ENCODE results near the gene PARP1. TPM values are rescaled to one million over a fixed set of nuclear protein-coding genes. Genes with fewer than 3 reads are reported as not detected.
"Not testable (repeated sequence)": the region's sequence is repeated elsewhere in the genome, so short reads cannot be mapped to it uniquely, and the experiment has no call there.

Gene PARP1
- total RNA-seq, 1 donor from 2014 or later: 87.1 TPM

DNA sequence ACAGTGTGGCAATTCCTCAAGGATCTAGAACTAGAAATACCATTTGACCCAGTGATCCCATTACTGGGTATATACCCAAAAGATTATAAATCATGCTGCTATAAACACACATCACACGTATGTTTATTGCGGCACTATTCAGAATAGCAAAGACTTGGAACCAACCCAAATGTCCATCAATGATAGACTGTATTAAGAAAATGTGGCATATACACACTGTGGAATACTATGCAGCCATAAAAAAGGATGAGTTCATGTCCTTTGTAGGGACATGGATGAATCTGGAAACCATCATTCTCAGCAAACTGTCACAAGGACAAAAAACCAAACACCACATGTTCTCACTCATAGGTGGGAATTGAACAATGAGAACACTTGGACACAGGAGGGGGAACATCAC, 24.0 kb upstream of the PARP1 start:
- DNase-seq (ENCODE audit: low spot score); intact Hi-C loops (cut with DNase I): not testable (repeated sequence)

DNA sequence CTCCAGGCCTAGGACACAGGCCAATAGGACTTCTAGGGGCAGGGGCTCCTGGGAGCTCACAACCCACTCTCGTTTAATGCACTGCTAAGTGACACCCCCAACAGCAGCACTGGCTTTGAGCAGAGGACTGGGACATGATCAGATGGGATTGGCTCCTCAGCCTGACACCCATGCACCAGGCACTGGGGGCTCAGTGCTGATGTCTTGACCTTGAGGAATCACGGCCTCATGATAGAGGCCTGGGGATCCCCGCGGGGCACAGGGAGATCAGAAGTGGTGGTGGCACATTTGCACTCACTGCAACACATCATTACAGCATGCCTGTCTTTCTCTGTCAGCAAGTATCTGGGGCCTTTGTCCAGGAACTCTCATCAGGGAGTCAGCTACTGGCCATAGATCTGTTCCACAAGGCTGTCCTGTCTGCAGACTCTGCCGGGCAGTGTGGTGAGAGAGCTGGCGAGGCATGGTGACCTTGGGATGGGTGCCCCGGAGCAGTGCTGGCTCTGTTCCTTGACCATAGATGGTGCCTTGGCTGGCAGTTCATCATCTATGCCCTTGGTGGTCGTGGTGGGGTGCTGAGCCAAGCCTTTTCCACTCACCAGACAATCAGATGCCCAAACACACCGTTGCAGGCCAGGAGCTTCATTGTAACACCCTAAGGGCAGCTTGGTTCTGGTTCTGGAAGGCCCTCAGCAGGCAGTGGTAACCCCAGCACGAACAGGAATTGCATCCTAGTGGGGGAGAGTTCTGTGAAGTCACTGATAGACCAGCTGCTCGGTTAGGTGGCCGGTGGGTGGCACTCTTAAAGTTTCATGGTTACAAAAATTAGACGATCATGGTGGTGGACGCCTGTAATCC, 22.2 kb upstream of the PARP1 start:
- DNase-seq (ENCODE audit: low spot score): no peak
- intact Hi-C loops (cut with DNase I): loop anchor here (10.0 kb wide), 1 partner anchor 395 kb away; no protein-coding TSS in a partner anchor

DNA sequence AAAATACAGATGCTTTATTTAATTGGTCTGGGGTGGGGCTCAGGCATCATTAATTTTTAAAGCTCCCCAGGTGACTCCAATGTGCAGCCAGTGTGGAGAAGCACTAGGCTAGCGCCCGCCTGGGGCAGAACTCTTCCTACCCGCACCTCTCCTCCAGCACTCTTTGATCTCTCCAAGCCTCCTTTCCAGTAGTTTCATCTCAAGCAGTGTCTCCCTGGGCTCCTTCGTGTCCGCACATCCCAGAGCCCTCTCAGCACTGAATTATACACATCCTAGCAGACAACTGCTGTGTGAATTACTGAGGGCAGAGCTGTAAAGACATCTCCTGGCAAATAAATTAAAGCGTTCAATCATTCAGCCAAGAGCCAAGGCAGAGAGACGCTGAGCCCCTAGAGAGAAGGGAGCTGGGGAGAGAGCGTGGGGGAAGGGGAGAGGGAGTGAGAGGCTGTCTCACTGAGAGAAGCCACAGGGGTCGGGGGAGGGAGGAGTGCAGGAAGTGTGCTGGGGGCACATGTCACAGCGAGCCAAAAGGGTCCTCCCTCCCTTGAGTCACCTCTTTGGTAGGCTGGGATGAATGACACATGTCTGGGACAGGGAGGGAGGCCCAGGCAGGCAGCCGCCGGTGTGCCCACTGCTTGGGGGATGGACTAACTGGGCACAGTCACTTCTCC, 21.0 kb upstream of the PARP1 start:
- intact Hi-C loops (cut with DNase I): loop anchor here (10.0 kb wide), 1 partner anchor 396 kb away; no protein-coding TSS in a partner anchor
- DNase-seq (ENCODE audit: low spot score): no peak

DNA sequence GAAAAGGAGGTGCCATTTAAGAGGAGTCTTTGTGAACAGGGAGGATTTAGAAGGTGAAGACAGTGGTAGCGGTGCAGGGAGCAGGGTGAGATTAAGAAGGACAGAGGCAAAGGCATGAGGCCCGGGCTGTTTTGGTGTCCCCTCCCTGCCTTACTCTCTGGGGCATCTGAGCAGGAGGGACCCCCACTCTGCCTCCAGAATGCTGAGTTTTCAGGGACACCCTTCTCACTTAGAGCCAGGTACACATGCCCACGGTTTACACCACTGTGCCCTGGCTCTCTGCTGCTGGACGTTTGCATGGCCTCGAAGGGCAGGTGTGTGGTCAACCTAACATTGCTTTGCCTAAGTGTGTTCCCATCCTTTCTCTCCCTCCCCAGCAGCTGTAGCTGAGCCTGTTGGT, 20.5 kb upstream of the PARP1 start:
- intact Hi-C loops (cut with DNase I): loop anchor here (10.0 kb wide), 1 partner anchor 396 kb away; no protein-coding TSS in a partner anchor
- DNase-seq (ENCODE audit: low spot score): no peak

DNA sequence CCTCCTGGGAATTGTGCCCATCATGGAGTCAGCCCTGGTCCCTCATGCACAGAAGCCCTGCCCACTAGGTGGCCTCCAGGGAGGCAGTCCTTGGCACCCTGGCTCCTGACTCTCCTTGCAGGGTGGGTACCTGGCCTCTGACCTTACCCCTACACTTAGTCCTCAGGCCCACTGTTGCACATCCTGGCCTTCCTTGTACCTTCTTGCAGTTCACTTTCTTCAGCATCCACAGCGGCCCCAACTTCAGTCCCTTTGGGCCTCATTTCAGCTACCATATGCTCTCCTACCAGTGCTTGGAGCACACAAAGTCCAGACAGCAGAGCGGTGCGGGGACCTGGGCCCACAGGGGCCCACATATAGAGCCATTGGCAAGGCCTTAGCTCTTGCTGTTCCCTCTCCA, 19.2 kb upstream of the PARP1 start:
- DNase-seq (ENCODE audit: low spot score): no peak
- intact Hi-C loops (cut with DNase I): loop anchor here (10.0 kb wide), 1 partner anchor 398 kb away; no protein-coding TSS in a partner anchor

DNA sequence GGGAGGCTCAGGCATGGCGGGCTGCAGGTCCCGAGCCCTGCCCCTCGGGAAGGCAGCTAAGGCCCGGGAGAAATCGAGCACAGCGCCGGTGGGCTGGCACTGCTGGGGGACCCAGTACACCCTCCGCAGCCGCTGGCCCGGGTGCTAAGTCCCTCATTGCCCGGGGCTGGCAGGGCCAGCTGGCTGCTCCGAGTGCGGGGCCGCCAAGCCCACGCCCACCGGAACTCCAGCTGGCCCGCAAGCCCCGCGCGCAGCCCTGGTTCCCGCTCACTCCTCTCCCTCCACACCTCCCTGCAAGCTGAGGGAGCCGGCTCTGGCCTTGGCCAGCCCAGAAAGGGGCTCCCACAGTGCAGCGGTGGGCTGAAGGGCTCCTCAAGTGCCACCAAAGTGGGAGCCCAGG, 18.5 kb upstream of the PARP1 start:
- DNase-seq (ENCODE audit: low spot score): not testable (repeated sequence)
- intact Hi-C loops (cut with DNase I): loop anchor here (10.0 kb wide), 1 partner anchor 398 kb away; no protein-coding TSS in a partner anchor

DNA sequence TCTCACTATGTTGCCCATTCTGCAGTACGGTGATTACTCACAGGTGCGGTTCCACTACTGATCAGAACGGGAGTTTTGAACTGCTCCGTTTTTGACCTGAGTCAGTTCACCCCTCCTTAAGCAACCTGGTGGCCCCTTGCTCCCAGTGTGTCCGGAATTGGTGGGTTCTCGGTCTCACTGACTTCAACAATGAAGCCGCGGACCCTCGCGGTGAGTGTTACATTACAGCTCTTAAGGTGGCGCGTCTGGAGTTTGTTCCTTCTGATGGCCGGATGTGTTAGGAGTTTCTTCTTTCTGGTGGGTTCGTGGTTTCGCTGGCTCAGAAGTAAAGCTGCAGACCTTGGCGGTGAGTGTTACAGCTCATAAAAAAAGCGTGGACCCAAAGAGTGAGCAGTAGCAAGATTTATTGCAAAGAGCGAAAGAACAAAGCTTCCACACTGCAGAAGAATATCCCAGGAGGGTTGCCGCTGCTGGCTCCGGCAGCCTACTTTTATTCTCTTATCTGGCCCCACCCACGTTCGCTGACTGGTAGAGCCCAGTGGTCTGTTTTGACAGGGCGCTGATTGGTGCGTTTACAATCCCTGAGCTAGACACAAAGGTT, 17.6 kb upstream of the PARP1 start:
- intact Hi-C loops (cut with DNase I): loop anchor here (10.0 kb wide), 1 partner anchor 399 kb away; no protein-coding TSS in a partner anchor

DNA sequence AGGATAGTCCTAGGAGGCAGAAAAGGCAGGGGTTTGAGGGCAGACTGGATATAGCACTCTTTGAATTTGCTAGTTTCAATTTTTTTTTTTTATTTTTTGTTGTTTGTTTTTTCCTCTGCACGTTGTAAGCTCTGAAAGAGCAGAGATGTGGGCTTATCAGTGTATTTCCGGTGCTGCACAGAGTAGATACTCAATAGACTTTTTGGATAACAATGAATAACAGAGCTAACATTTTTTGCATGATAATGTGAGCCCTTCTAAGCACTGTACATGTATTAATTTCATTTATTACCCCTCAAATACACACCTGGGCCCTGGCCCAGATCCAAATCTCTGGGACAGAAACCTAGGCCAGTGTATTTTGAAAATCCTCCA, 17.1 kb upstream of the PARP1 start:
- no peak for DNase-seq (ENCODE audit: low spot score)
- intact Hi-C loops (cut with DNase I): loop anchor here (10.0 kb wide), 1 partner anchor 400 kb away; no protein-coding TSS in a partner anchor

More for the DNA sequence above, 17.6 kb upstream of the PARP1 start:
- DNase-seq (ENCODE audit: low spot score): no peak

DNA sequence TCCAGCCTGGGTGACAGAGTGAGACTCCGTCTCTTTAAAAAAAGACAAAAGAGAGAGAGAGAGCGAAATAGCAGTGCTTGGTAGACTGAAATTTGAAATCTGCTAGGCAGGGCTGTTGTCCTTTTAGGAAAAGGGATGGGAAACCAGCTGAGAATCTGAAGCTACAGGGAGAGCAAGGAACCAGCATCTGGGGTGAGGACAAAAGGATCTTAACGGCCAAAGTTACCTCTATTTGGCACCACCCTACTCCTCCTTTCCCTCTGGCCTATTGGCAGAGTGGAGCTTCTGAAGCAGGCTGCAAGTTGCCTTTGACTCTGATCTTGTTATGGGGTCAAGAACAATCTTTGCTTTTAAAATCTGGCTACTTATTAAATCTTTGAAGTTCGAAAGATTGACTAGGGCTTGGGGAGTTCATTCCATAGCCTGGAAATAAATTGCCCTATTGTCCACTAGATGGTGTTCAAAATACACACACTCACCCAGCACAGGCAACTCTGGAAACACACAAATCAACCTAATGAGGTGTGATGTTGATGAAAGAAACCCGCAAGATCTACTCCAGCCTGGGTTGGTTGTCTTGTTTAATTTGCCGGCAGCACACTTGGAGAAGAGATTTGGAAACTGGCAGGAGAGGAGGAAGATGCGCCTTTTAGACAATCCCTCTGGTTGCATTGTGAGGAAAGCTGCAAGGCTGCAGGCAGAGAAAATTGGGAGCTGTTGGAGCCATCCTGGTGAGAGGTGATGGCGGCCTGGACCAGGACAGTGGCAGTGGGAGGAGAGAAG, 16.5 kb upstream of the PARP1 start:
- no peak for DNase-seq (ENCODE audit: low spot score)
- intact Hi-C loops (cut with DNase I): loop anchor here (5.0 to 10.0 kb wide), 3 partner anchors 108 to 400 kb away; no protein-coding TSS in a partner anchor

DNA sequence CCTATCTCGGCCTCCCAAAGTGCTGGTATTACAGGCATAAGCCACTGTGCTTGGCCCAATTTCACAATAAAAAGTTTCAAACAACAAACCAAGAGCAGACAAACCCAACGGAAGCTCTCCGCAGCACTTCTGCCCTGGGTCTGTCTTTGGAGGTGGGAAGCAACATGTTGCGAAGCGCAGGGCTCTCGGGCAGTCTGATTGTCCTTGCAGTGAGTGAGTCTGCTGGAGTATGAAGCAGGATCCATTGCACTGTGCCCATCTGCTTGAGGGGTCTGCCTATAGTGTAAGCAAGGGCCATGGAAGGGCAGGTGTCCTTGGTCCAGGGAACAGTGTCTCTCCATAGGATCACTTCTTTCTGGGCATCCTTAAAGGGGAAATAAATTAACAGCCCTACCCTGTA, 14.6 kb upstream of the PARP1 start:
- no peak for DNase-seq (ENCODE audit: low spot score)

DNA sequence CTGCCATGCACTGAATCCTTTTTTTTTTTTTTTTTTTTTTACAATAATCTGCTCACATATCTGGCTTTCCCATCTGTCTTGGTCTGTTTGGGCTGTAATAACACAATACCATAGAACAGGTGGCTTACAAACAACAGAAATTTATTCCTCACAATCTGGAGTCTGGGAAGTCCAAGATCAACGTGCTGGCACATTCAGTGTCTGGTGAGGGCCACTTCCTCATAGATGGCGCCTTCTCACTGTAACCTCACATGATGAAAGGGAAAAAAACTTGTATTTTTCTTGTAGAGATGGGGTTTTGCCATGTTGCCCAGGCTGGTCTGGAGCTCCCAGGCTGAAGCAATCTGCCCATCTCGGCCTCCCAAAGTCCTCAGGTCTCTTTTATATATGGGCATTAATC, 13.0 kb upstream of the PARP1 start:
- intact Hi-C loops (cut with DNase I): loop anchor here (5.0 to 10.0 kb wide), 3 partner anchors 111 to 404 kb away; no protein-coding TSS in a partner anchor
- DNase-seq (ENCODE audit: low spot score): no peak

More for the DNA sequence above, 14.6 kb upstream of the PARP1 start:
- intact Hi-C loops (cut with DNase I): loop anchor here (5.0 to 10.0 kb wide), 3 partner anchors 110 to 402 kb away; no protein-coding TSS in a partner anchor

DNA sequence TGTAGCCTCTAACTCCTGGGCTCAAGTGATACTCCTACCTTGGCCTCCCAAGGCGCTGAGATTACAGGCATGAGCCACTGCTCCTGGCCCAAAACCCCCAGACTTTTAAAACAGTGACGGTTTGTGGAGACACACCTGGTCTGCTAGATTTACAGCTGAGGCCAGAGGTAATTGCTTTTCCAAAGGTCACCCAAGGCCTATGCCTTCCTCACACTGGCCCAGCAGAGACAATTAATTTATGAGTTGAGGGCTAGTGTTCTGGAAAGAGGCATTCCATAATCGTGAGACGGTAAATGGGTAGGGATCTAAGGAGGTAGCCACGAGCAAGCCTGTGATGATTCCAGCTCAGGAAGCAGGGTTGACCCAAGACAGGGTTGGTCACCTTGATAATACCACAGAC, 12.4 kb upstream of the PARP1 start:
- DNase-seq (ENCODE audit: low spot score): no peak
- intact Hi-C loops (cut with DNase I): loop anchor here (5.0 to 10.0 kb wide), 3 partner anchors 112 to 404 kb away; no protein-coding TSS in a partner anchor

DNA sequence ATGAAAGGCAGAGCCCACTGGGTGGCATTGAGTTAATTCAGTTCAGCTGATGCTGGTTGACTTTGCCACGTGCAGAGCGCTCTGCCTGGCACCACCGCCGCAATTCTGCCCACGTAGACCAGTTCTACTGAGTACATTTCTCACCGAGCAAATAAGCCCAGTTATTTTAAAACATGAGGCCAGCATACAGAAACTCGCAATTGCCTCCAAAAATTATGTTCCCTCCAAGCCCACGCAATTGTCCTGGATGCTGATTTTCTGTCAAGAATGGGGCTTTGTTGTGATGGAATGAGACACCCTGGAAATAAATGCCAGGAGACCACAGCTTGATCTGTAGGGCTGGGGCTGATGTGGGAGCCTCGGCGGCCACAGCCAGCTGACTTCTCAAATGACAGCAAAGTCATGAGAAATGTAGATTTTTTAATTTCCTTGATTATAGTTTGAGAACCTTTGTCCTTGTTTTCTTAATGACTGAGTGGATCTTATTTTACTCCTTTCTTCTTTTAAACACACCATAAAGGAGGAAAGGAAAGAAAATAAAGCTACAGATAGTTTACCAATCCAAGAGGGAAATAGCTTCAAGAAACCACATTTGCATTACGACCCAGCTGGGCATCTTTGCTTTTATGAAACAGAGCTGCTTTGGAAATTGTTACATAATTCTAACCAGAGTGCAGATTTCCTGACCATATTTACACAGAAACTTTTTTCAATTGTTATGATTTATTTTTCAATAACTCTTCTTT, 11.6 kb upstream of the PARP1 start:
- DNase-seq (ENCODE audit: low spot score): no peak
- intact Hi-C loops (cut with DNase I): loop anchor here (5.0 to 10.0 kb wide), 3 partner anchors 113 to 405 kb away; no protein-coding TSS in a partner anchor

DNA sequence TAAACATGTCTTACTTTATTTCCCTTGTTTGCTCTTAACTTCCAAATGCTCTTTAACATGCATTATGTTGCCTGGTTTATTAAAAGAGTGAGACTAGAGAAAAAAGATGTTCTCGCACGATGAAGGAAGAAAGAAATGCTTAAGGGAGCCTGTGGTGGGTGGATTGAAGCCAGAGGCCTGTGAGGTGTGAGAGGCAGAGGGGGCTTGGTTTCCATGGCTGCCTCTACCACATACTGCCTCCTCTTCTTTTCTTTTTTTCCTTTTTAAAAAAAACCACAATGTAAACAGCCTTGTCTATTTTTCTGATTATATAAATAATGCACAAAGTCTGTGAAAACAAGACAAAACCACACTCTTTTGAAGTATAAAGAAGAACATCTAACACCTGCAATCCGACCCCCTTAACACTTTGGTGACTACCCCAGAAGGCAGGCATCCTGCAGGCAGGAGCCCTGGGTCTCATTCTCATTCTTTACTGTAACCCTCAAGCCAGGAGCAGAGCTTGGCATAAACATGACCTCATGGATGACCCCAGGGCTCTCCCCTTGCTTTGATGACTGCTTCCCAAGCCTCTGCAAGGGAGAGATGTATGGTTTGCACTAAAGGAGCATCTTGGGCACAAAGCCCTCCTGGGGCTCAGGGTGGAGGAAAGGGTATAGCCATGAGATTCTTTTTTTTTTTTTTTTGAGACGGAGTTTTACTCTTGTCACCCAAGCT, 10.1 kb upstream of the PARP1 start:
- no peak for DNase-seq (ENCODE audit: low spot score)
- intact Hi-C loops (cut with DNase I): no loop called here

DNA sequence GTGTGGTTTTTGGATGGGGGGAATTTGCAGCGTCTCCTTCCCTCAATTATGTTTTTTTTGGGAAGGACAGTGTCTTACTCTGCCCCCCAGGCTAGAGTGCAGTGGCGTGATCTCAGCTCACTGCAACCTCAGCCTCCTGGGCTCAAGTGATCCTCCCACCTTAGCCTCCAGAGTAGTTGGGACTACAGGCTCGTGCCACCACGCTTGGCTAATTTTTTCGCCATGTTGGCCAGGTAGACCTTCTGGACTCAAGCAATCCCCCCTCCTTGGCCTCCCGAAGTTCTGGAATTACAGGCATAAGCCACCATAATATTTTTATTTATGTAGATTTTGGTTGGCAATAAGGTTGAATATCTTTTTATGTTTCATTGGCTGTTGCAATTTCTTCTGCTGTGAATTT, 9.5 kb upstream of the PARP1 start:
- DNase-seq (ENCODE audit: low spot score): no peak
- intact Hi-C loops (cut with DNase I): no loop called here

DNA sequence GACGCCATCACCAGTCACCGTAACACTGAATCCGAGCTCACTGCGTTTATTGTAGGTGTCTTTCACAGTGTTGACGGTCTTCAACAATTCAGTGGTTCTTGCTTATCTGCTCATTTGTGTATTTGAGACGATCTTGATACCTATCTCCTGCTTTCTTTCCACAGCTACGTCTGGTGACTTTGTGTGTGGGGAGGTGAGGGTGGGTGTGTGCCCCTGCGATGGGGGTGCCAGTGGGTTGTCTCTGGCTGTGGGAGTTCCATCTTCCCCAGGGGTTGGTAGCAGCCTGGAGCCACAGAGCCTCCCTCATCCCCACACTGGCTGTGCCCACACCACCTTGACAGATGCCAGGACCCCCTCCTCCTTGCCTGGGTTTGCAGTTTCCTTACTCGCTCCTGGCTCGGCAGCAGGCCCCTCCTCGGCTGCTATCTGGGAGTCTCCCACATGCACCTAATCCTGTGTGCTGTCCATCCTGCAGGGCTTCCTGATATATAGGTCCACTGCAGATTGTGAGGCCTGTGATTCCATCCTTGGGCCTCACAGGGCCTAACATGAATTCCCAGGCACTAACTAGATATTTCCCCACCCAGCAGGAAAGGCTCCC, 6.3 kb upstream of the PARP1 start:
- intact Hi-C loops (cut with DNase I): no loop called here
- peak; percentile 22 for DNase-seq (ENCODE audit: low spot score)

DNA sequence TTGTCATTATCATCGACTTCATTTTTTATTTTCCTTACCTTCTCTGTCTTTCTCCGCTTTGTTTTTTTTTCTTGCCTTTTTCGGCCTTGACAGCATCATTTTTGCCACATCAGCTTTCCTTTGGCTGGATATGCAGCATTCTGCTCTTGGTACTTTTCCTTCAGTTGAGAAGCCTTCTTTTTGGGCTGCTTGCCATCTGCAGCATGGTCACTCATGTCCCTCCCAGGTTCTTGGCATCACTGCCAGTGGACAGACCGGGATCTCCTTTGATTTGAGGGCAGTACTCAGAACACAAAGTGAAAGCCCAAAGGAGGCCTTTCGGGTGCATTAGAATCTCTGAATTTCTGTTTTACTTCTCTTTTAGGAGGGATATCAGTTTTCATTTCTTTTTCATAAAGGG, 3.7 kb upstream of the PARP1 start:
- DNase-seq (ENCODE audit: low spot score): no peak
- intact Hi-C loops (cut with DNase I): no loop called here
